ENCODE results near the gene CHRND. TPM values are rescaled to one million over a fixed set of nuclear protein-coding genes. Genes with fewer than 3 reads are reported as not detected.
A peak's percentile ranks its signal among the peaks of the same experiment; 100 is the strongest.

The CHRND gene
- total and polyA plus RNA-seq, 5 donors, result 0.09 to 0.53 TPM; not detected in 3

- intact Hi-C loops (cut with DNase I), result no loop called here
- H3K4me1 ChIP-seq (ENCODE audit: control insufficient read depth, insufficient read depth, low read length), result no peaks in the 10 kb centered on the region
- ATAC-seq (no peak), DNase-seq (no peak)
- H3K4me3 ChIP-seq (ENCODE audit: low read length), result no peak overlapping the region
- H3K27me3 ChIP-seq (ENCODE audit: control insufficient read depth, insufficient read depth), result no peaks in the 10 kb centered on the region
- WGBS, result 66% methylated on average over 7 of the region's 7 CpGs
- H3K9me3 ChIP-seq (ENCODE audit: control insufficient read depth, low read length), result no peaks in the 10 kb centered on the region
- H3K27ac ChIP-seq (ENCODE audit: low read length), result no peak overlapping the region
Observed at GRCh38 chr2:232571026-232571474, 45.1 kb downstream of the CHRND start.

- intact Hi-C loops (cut with DNase I), result no loop called here
- H3K4me1 ChIP-seq (ENCODE audit: control insufficient read depth, insufficient read depth, low read length), result no peaks in the 10 kb centered on the region
- H3K4me3 ChIP-seq (ENCODE audit: low read length), result no peak overlapping the region
- DNase-seq, result no peak
- no peak for ATAC-seq
- no peaks in the 10 kb centered on the region for H3K9me3 ChIP-seq (ENCODE audit: control insufficient read depth, low read length)
- no peaks in the 10 kb centered on the region for H3K27me3 ChIP-seq (ENCODE audit: control insufficient read depth, insufficient read depth)
- no peak overlapping the region for H3K27ac ChIP-seq (ENCODE audit: low read length)
Observed at GRCh38 chr2:232573042-232573441, 47.1 kb downstream of the CHRND start.

- no peak for ATAC-seq
Observed at GRCh38 chr2:232573771-232574435, 47.9 kb downstream of the CHRND start.

GRCh38 chr2:232574674-232575403 lies 48.9 kb downstream of the CHRND start:
- intact Hi-C loops (cut with DNase I), result no loop called here
- Histone ChIP-seq H3K4me3 (ENCODE audit: low read length) (no peak overlapping the region), H3K27ac (ENCODE audit: low read length) (no peak overlapping the region), H3K9me3 (ENCODE audit: control insufficient read depth, low read length) (no peaks in the 10 kb centered on the region), H3K27me3 (ENCODE audit: control insufficient read depth, insufficient read depth) (no peaks in the 10 kb centered on the region), H3K4me1 (ENCODE audit: control insufficient read depth, insufficient read depth, low read length) (no peaks in the 10 kb centered on the region)
- 95% methylated on average over 5 of the region's 5 CpGs for WGBS
- DNase-seq, result no peak
- ATAC-seq, result no peak

More at GRCh38 chr2:232573771-232574435, 47.9 kb downstream of the CHRND start:
- no peaks in the 10 kb centered on the region for H3K27me3 ChIP-seq (ENCODE audit: control insufficient read depth, insufficient read depth)
- H3K27ac ChIP-seq (ENCODE audit: low read length), result no peak overlapping the region
- no peak for DNase-seq
- intact Hi-C loops (cut with DNase I), result no loop called here
- no peaks in the 10 kb centered on the region for H3K9me3 ChIP-seq (ENCODE audit: control insufficient read depth, low read length)
- 95% methylated on average over 8 of the region's 8 CpGs for WGBS
- H3K4me1 ChIP-seq (ENCODE audit: control insufficient read depth, insufficient read depth, low read length), result no peaks in the 10 kb centered on the region
- no peak overlapping the region for H3K4me3 ChIP-seq (ENCODE audit: low read length)

- Histone ChIP-seq H3K27ac (ENCODE audit: low read length) (no peak overlapping the region), H3K4me3 (ENCODE audit: low read length) (no peak overlapping the region), H3K4me1 (ENCODE audit: control insufficient read depth, insufficient read depth, low read length) (no peaks in the 10 kb centered on the region), H3K9me3 (ENCODE audit: control insufficient read depth, low read length) (no peaks in the 10 kb centered on the region), H3K27me3 (ENCODE audit: control insufficient read depth, insufficient read depth) (no peaks in the 10 kb centered on the region)
- intact Hi-C loops (cut with DNase I), result no loop called here
- ATAC-seq, result no peak
- 97% methylated on average over 1 of the region's 1 CpG for WGBS
- no peak for DNase-seq
Observed at GRCh38 chr2:232575404-232575746, 49.4 kb downstream of the CHRND start.

- no peaks in the 10 kb centered on the region for H3K27me3 ChIP-seq (ENCODE audit: control insufficient read depth, insufficient read depth)
- no peak for DNase-seq
- ATAC-seq, result no peak
- no peak overlapping the region for H3K27ac ChIP-seq (ENCODE audit: low read length)
- no peaks in the 10 kb centered on the region for H3K4me1 ChIP-seq (ENCODE audit: control insufficient read depth, insufficient read depth, low read length)
- intact Hi-C loops (cut with DNase I), result no loop called here
- WGBS, result 92% methylated on average over 2 of the region's 2 CpGs
- H3K4me3 ChIP-seq (ENCODE audit: low read length), result no peak overlapping the region
- H3K9me3 ChIP-seq (ENCODE audit: control insufficient read depth, low read length), result no peaks in the 10 kb centered on the region
Observed at GRCh38 chr2:232576995-232577394, 51.0 kb downstream of the CHRND start.

GRCh38 chr2:232577841-232578240 lies 51.9 kb downstream of the CHRND start:
- peak; percentile 23 to 61 for ATAC-seq
- Histone ChIP-seq H3K4me1 (ENCODE audit: control insufficient read depth, insufficient read depth, low read length) (no peaks in the 10 kb centered on the region), H3K27ac (ENCODE audit: low read length) (no peak overlapping the region), H3K9me3 (ENCODE audit: control insufficient read depth, low read length) (no peaks in the 10 kb centered on the region), H3K27me3 (ENCODE audit: control insufficient read depth, insufficient read depth) (no peaks in the 10 kb centered on the region), H3K4me3 (ENCODE audit: low read length) (no peak overlapping the region)
- no peak for DNase-seq
- intact Hi-C loops (cut with DNase I), result no loop called here
- WGBS, result 75% methylated on average over 2 of the region's 2 CpGs

- ATAC-seq (no peak), DNase-seq (no peak)
- Histone ChIP-seq H3K27me3 (ENCODE audit: control insufficient read depth, insufficient read depth) (no peaks in the 10 kb centered on the region), H3K4me3 (ENCODE audit: low read length) (no peak overlapping the region), H3K9me3 (ENCODE audit: control insufficient read depth, low read length) (no peaks in the 10 kb centered on the region), H3K27ac (ENCODE audit: low read length) (no peak overlapping the region), H3K4me1 (ENCODE audit: control insufficient read depth, insufficient read depth, low read length) (no peaks in the 10 kb centered on the region)
- 91% methylated on average over 2 of the region's 2 CpGs for WGBS
- intact Hi-C loops (cut with DNase I), result no loop called here
Observed at GRCh38 chr2:232578626-232579025, 52.7 kb downstream of the CHRND start.

- Histone ChIP-seq H3K27me3 (ENCODE audit: control insufficient read depth, insufficient read depth) (no peaks in the 10 kb centered on the region), H3K9me3 (ENCODE audit: control insufficient read depth, low read length) (no peaks in the 10 kb centered on the region), H3K4me3 (ENCODE audit: low read length) (no peak overlapping the region), H3K4me1 (ENCODE audit: control insufficient read depth, insufficient read depth, low read length) (no peaks in the 10 kb centered on the region), H3K27ac (ENCODE audit: low read length) (no peak overlapping the region)
- intact Hi-C loops (cut with DNase I), result no loop called here
- no peak for DNase-seq
- no peak for ATAC-seq
- 96% methylated on average over 6 of the region's 6 CpGs for WGBS
Observed at GRCh38 chr2:232580648-232580981, 54.7 kb downstream of the CHRND start.

GRCh38 chr2:232581725-232582124 lies 55.8 kb downstream of the CHRND start:
- Histone ChIP-seq H3K9me3 (ENCODE audit: control insufficient read depth, low read length) (no peaks in the 10 kb centered on the region), H3K4me3 (ENCODE audit: low read length) (no peak overlapping the region), H3K27ac (ENCODE audit: low read length) (no peak overlapping the region), H3K4me1 (ENCODE audit: control insufficient read depth, insufficient read depth, low read length) (no peaks in the 10 kb centered on the region), H3K27me3 (ENCODE audit: control insufficient read depth, insufficient read depth) (no peaks in the 10 kb centered on the region)
- ATAC-seq, result no peak
- no peak for DNase-seq
- intact Hi-C loops (cut with DNase I), result no loop called here

- intact Hi-C loops (cut with DNase I), result no loop called here
- no peaks in the 10 kb centered on the region for H3K27me3 ChIP-seq (ENCODE audit: control insufficient read depth, insufficient read depth)
- no peak overlapping the region for H3K4me3 ChIP-seq (ENCODE audit: low read length)
- ATAC-seq, result no peak
- no peak overlapping the region for H3K27ac ChIP-seq (ENCODE audit: low read length)
- no peak for DNase-seq
- H3K9me3 ChIP-seq (ENCODE audit: control insufficient read depth, low read length), result no peaks in the 10 kb centered on the region
- 67% methylated on average over 6 of the region's 6 CpGs for WGBS
- H3K4me1 ChIP-seq (ENCODE audit: control insufficient read depth, insufficient read depth, low read length), result peaks cover 2% of the 10 kb centered on the region
Observed at GRCh38 chr2:232584238-232584637, 58.3 kb downstream of the CHRND start.

All from right cardiac atrium (tissue), 5 donors.